Prostate gland (tissue), 2 donors: ENCODE results near the gene DMAC2L. TPM values are rescaled to one million over a fixed set of nuclear protein-coding genes. Genes with fewer than 3 reads are reported as not detected.

Source experiments
- DNase-seq: peaks from one replicate; pipeline ENCODE4 v3.0.0-alpha.2; 2019; ENCODE audit warnings: low spot score
- H3K27ac ChIP-seq, 2 donors: fragments of 200-600 bp; sonication (generic); 2 replicates each; pipeline ENCODE4 v1.5.1; 2017 to 2019
- H3K27me3 ChIP-seq: fragments of 200-600 bp; sonication (generic); replicated peaks from 2 replicates; pipeline ENCODE4 v1.5.1; 2019; ENCODE audit not compliant: insufficient read depth
- H3K36me3 ChIP-seq, 2 donors: fragments of 200-600 bp; sonication (generic); 1 replicate in 1 of 2; 2 replicates in 1 of 2; pipeline versions ENCODE4 v1.5.1 to v1.8.1; 2017 to 2019
- H3K4me1 ChIP-seq: fragments of 200-600 bp; sonication (generic); replicated peaks from 2 replicates; pipeline ENCODE4 v1.5.1; 2019
- H3K4me3 ChIP-seq, 2 donors: fragments of 200-600 bp; sonication (generic); 2 replicates each; pipeline ENCODE4 v1.5.1; 2017 to 2019
- H3K9me3 ChIP-seq: fragments of 200-600 bp; sonication (generic); 2 replicates; pipeline ENCODE4 v1.5.1; 2017
- CTCF ChIP-seq, 4 experiments: fragments of 200-600 bp in 2 of 4; fragments of 450-650 bp in 2 of 4; sonication (generic) in 2 of 4; IDR thresholded peaks; 1 replicate in 3 of 4; 2 replicates in 1 of 4; pipeline ENCODE4 v1.5.1; 2016 to 2019; ENCODE audit warnings: antibody characterized with exemption in 4 of 4, mild to moderate bottlenecking in 2 of 4, moderate library complexity in 2 of 4
- POLR2A ChIP-seq: fragments of 450-650 bp; IDR thresholded peaks from one replicate; pipeline ENCODE4 v1.6.1; 2016; ENCODE audit warnings: antibody characterized with exemption, mild to moderate bottlenecking
- POLR2AphosphoS5 ChIP-seq: sonication (generic); formaldehyde crosslinking; IDR thresholded peaks from one replicate; pipeline ENCODE4 v1.6.1; 2017; ENCODE audit warnings: antibody characterized with exemption
- WGBS: methylation state at CpG from one replicate; pipeline ENCODE4 v1.1.5; 2018; 5-methylcytosine and 5-hydroxymethylcytosine counted together
- intact Hi-C: fragments of 100-400 bp; cut with DNase I; formaldehyde crosslinking; loops from one replicate; pipeline ENCODE4 v1.14.2; 2022
- total RNA-seq, 2 donors: library from RNA; depleted of rRNA; stranded (reverse); fragments of >200 nt; gene quantifications; one replicate each; pipeline ENCODE4 v1.1.0, GENCODE V29; 2016

DMAC2L gene
- total RNA-seq, 2 donors from 2014 or later, result 6.9 to 24.5 TPM

- intact Hi-C loops, result loop anchor here (5.0 to 10.0 kb wide), 2 partner anchors 54 to 431 kb away; partner anchors contain the start of gene CDKL1
- Histone ChIP-seq H3K27me3 (no peaks in the 10 kb centered on the region), H3K27ac (peak overlapping the region; percentile 37 to 67), H3K4me1 (peaks cover 13% of the 10 kb centered on the region), H3K9me3 (no peaks in the 10 kb centered on the region), H3K4me3 (no peak overlapping the region), H3K36me3 (no peaks in the 10 kb centered on the region)
- TF ChIP-seq CTCF (IDR thresholded peaks at IDR 0.05) (no peak), POLR2A (no peak), POLR2AphosphoS5 (no peak)
- no peak for DNase-seq
- 68% methylated on average over 1 of the region's 1 CpG for WGBS
Observed at GRCh38 chr14:50343434-50343833, 31.3 kb downstream of the DMAC2L start.

- WGBS, result 88% methylated on average over 7 of the region's 7 CpGs
- intact Hi-C loops, result loop anchor here (5.0 to 10.0 kb wide), 2 partner anchors 53 to 431 kb away; partner anchors contain the start of gene CDKL1
- Histone ChIP-seq H3K36me3 (no peaks in the 10 kb centered on the region), H3K4me1 (peaks cover 13% of the 10 kb centered on the region), H3K27ac (peak overlapping the region; percentile 49 to 67), H3K27me3 (no peaks in the 10 kb centered on the region), H3K4me3 (no peak overlapping the region), H3K9me3 (no peaks in the 10 kb centered on the region)
- TF ChIP-seq POLR2AphosphoS5, result no peak
- no peak for TF ChIP-seq POLR2A
- no peak for TF ChIP-seq CTCF (IDR thresholded peaks at IDR 0.05)
- DNase-seq, result no peak
Observed at GRCh38 chr14:50344116-50344775, 32.1 kb downstream of the DMAC2L start.

- no peaks in the 10 kb centered on the region for H3K27me3 ChIP-seq
- H3K27ac ChIP-seq, result peak overlapping the region; percentile 49 to 67
- peak; percentile 40 for DNase-seq
- no peak overlapping the region for H3K4me3 ChIP-seq
- no peaks in the 10 kb centered on the region for H3K36me3 ChIP-seq
- no peaks in the 10 kb centered on the region for H3K9me3 ChIP-seq
- H3K4me1 ChIP-seq, result peaks cover 13% of the 10 kb centered on the region
- TF ChIP-seq POLR2A, result no peak
- TF ChIP-seq POLR2AphosphoS5, result peak; percentile 83
- 14% methylated on average over 4 of the region's 4 CpGs for whole genome bisulfite sequencing
- intact Hi-C loops, result loop anchor here (5.0 to 10.0 kb wide), 2 partner anchors 52 to 430 kb away; partner anchors contain the start of gene CDKL1
Observed at GRCh38 chr14:50344876-50345563, 32.9 kb downstream of the DMAC2L start.

GRCh38 chr14:50345846-50346422 lies 33.8 kb downstream of the DMAC2L start:
- Histone ChIP-seq H3K27me3 (no peaks in the 10 kb centered on the region), H3K4me1 (peaks cover 13% of the 10 kb centered on the region), H3K27ac (peak overlapping the region; percentile 38 to 67), H3K4me3 (no peak overlapping the region), H3K9me3 (no peaks in the 10 kb centered on the region), H3K36me3 (no peaks in the 10 kb centered on the region)
- WGBS, result 53% methylated on average over 6 of the region's 6 CpGs
- intact Hi-C loops, result loop anchor here (10.0 kb wide), 1 partner anchor 429 kb away; no protein-coding TSS in a partner anchor
- DNase-seq, result no peak
- TF ChIP-seq POLR2AphosphoS5, result no peak
- no peak for TF ChIP-seq POLR2A
- no peak for TF ChIP-seq CTCF (IDR thresholded peaks at IDR 0.05)

- intact Hi-C loops, result loop anchor here (10.0 kb wide), 1 partner anchor 427 kb away; no protein-coding TSS in a partner anchor
- Histone ChIP-seq H3K27ac (peak overlapping the region in 1 of 2 donors; percentile 28), H3K4me1 (peaks cover 13% of the 10 kb centered on the region), H3K27me3 (no peaks in the 10 kb centered on the region), H3K4me3 (no peak overlapping the region), H3K9me3 (no peaks in the 10 kb centered on the region), H3K36me3 (no peaks in the 10 kb centered on the region)
- DNase-seq, result no peak
- TF ChIP-seq CTCF (IDR thresholded peaks at IDR 0.05) (no peak), POLR2AphosphoS5 (peak; percentile 49)
- 0% methylated on average over 1 of the region's 1 CpG for WGBS
Observed at GRCh38 chr14:50347521-50347920, 35.4 kb downstream of the DMAC2L start.
